Measurements from ENCODE around the gene KDM4E.
A peak's percentile ranks its signal among the peaks of the same experiment; 100 is the strongest.

KDM4E gene

GRCh38 chr11:95050595-95051202, 25.6 kb downstream of the KDM4E start:
- no peak for DNase-seq (ENCODE audit: extremely low read depth in 1 of 2, low read depth in 1 of 2)

GRCh38 chr11:95054356-95054755, 29.3 kb downstream of the KDM4E start:
- DNase-seq (ENCODE audit: extremely low read depth in 1 of 2, low read depth in 1 of 2) = no peak

GRCh38 chr11:95055283-95055897, 30.3 kb downstream of the KDM4E start:
- DNase-seq (ENCODE audit: extremely low read depth in 1 of 2, low read depth in 1 of 2) = no peak

- no peak for DNase-seq (ENCODE audit: extremely low read depth in 1 of 2, low read depth in 1 of 2)
These were observed 32.9 kb downstream of the KDM4E start for GRCh38 chr11:95057959-95058358.

- DNase-seq (ENCODE audit: extremely low read depth in 1 of 2, low read depth in 1 of 2) = no peak
These were observed 33.6 kb downstream of the KDM4E start for GRCh38 chr11:95058621-95059020.

- DNase-seq (ENCODE audit: extremely low read depth in 1 of 2, low read depth in 1 of 2) = no peak
These were observed 34.0 kb downstream of the KDM4E start for GRCh38 chr11:95059046-95059445.

GRCh38 chr11:95065336-95065735, 40.3 kb downstream of the KDM4E start:
- no peak for DNase-seq (ENCODE audit: extremely low read depth in 1 of 2, low read depth in 1 of 2)

GRCh38 chr11:95066716-95067038, 41.6 kb downstream of the KDM4E start, which contains the start of gene SRSF8:
TSS of gene SRSF8 (plus strand) at chr11:95066919. CDS start at chr11:95067227, 308 bp downstream.
- no peak for DNase-seq (ENCODE audit: extremely low read depth in 1 of 2, low read depth in 1 of 2)

GRCh38 chr11:95067039-95067840, 42.2 kb downstream of the KDM4E start:
- peak in 1 of 2 donors; percentile 55 for DNase-seq (ENCODE audit: extremely low read depth in 1 of 2, low read depth in 1 of 2)

GRCh38 chr11:95067841-95068219, 42.8 kb downstream of the KDM4E start:
- no peak for DNase-seq (ENCODE audit: extremely low read depth in 1 of 2, low read depth in 1 of 2)

GRCh38 chr11:95068549-95068948, 43.5 kb downstream of the KDM4E start:
- DNase-seq (ENCODE audit: extremely low read depth in 1 of 2, low read depth in 1 of 2) = peak in 1 of 2 donors; percentile 20

- DNase-seq (ENCODE audit: extremely low read depth in 1 of 2, low read depth in 1 of 2) = no peak
These were observed 45.4 kb downstream of the KDM4E start for GRCh38 chr11:95070471-95070870.

GRCh38 chr11:95072948-95073347, 47.9 kb downstream of the KDM4E start:
- no peak for DNase-seq (ENCODE audit: extremely low read depth in 1 of 2, low read depth in 1 of 2)

GRCh38 chr11:95074792-95075563, 49.9 kb downstream of the KDM4E start:
- DNase-seq (ENCODE audit: extremely low read depth in 1 of 2, low read depth in 1 of 2) = no peak

GRCh38 chr11:95076416-95076815, 51.4 kb downstream of the KDM4E start:
- DNase-seq (ENCODE audit: extremely low read depth in 1 of 2, low read depth in 1 of 2) = no peak

GRCh38 chr11:95076981-95077380, 51.9 kb downstream of the KDM4E start:
- no peak for DNase-seq (ENCODE audit: extremely low read depth in 1 of 2, low read depth in 1 of 2)

Data from activated CD8-positive, alpha-beta memory T cell treated with anti-CD3 and anti-CD28 coated beads for 1 hour (primary cell).